GM10266 (cell line): ENCODE measurements around the gene TNKS1BP1.
A peak's percentile ranks its signal among the peaks of the same experiment; 100 is the strongest.

Experiments used
- DNase-seq: peaks from one replicate; pipeline ENCODE4 v3.0.0; 2012; ENCODE audit errors: extremely low spot score
- CTCF ChIP-seq: IDR thresholded peaks from 2 replicates; pipeline ENCODE4 v1.5.1; 2012; ENCODE audit warnings: mild to moderate bottlenecking, low read depth; ENCODE audit not compliant: control insufficient read depth, insufficient read depth; ENCODE audit errors: missing control alignments

The TNKS1BP1 gene

GRCh38 chr11:57324886-57325734 lies at the start of gene TNKS1BP1:
Gene TNKS1BP1 (minus strand): TSS chr11:57324952. CDS start chr11:57321885, 3,067 bp downstream.
- no peak for TF ChIP-seq CTCF
- peak; percentile 96 for DNase-seq

- DNase-seq, result no peak
- TF ChIP-seq CTCF, result no peak
Measured at GRCh38 chr11:57373146-57373545, 48.4 kb upstream of the TNKS1BP1 start.

- DNase-seq, result no peak
- TF ChIP-seq CTCF, result no peak
Measured at GRCh38 chr11:57370941-57371340, 46.2 kb upstream of the TNKS1BP1 start.

- DNase-seq, result no peak
- TF ChIP-seq CTCF, result no peak
Measured at GRCh38 chr11:57370251-57370650, 45.5 kb upstream of the TNKS1BP1 start.

GRCh38 chr11:57368845-57369232 lies 44.1 kb upstream of the TNKS1BP1 start:
- no peak for TF ChIP-seq CTCF
- DNase-seq, result no peak

- TF ChIP-seq CTCF, result no peak
- DNase-seq, result no peak
Measured at GRCh38 chr11:57368106-57368844, 43.5 kb upstream of the TNKS1BP1 start.
